ENCODE results near the gene FAM114A1. TPM values are rescaled to one million over a fixed set of nuclear protein-coding genes. Genes with fewer than 3 reads are reported as not detected.
A peak's percentile ranks its signal among the peaks of the same experiment; 100 is the strongest.

Gene FAM114A1
- total and polyA plus RNA-seq, 2 experiments from 2014 or later = 110 to 140 TPM

GRCh38 chr4:38871593-38871992 is 4.0 kb downstream of the FAM114A1 start:
- TF ChIP-seq EZH2phosphoT487 (IDR thresholded peaks at IDR 0.05; ENCODE audit: low read depth, severe bottlenecking, unreplicated experiment) = no peak
- no peak for TF ChIP-seq CTCF (IDR thresholded peaks at IDR 0.05; ENCODE audit: poor library complexity)
- TF ChIP-seq EZH2 (IDR thresholded peaks at IDR 0.05; ENCODE audit: borderline replicate concordance) = no peak
- DNase-seq (ENCODE audit: low spot score) = no peak
- H3K9me3 ChIP-seq (ENCODE audit: low read depth) = no peaks in the 10 kb centered on the region
- peaks cover 3% of the 10 kb centered on the region for H4K20me1 ChIP-seq (ENCODE audit: insufficient read depth, poor library complexity, severe bottlenecking)
- peaks cover 32% of the 10 kb centered on the region for H3K4me1 ChIP-seq (ENCODE audit: insufficient read depth)
- H3K9me2 ChIP-seq (replicated peaks; ENCODE audit: insufficient read depth) = no peaks in the 10 kb centered on the region
- no peak overlapping the region for H2AFZ ChIP-seq
- no peak overlapping the region for H3K4me2 ChIP-seq
- WGBS (ENCODE audit: low lambda C conversion rate, missing lambda C conversion rate) = 95% methylated on average over 1 of the region's 1 CpG
- H3K36me3 ChIP-seq (replicated peaks; ENCODE audit: insufficient read depth, low read depth) = no peaks in the 10 kb centered on the region
- no peak overlapping the region for H3K4me3 ChIP-seq
- no peaks in the 10 kb centered on the region for H3K27me3 ChIP-seq
- peaks cover 65% of the 10 kb centered on the region for H3K79me2 ChIP-seq
- peak overlapping the region; percentile 44 for H3K27ac ChIP-seq

GRCh38 chr4:38872620-38873019 is 5.0 kb downstream of the FAM114A1 start:
- TF ChIP-seq CTCF (IDR thresholded peaks at IDR 0.05; ENCODE audit: poor library complexity) (no peak), EZH2phosphoT487 (IDR thresholded peaks at IDR 0.05; ENCODE audit: low read depth, severe bottlenecking, unreplicated experiment) (no peak), EZH2 (IDR thresholded peaks at IDR 0.05; ENCODE audit: borderline replicate concordance) (no peak)
- Histone ChIP-seq H3K36me3 (replicated peaks; ENCODE audit: insufficient read depth, low read depth) (no peaks in the 10 kb centered on the region), H3K4me3 (no peak overlapping the region), H3K9me3 (ENCODE audit: low read depth) (no peaks in the 10 kb centered on the region), H3K9me2 (replicated peaks; ENCODE audit: insufficient read depth) (no peaks in the 10 kb centered on the region), H3K79me2 (peaks cover 65% of the 10 kb centered on the region), H3K4me2 (no peak overlapping the region), H2AFZ (no peak overlapping the region), H3K27me3 (no peaks in the 10 kb centered on the region), H4K20me1 (ENCODE audit: insufficient read depth, poor library complexity, severe bottlenecking) (peaks cover 3% of the 10 kb centered on the region), H3K4me1 (ENCODE audit: insufficient read depth) (peaks cover 32% of the 10 kb centered on the region), H3K27ac (peak overlapping the region; percentile 44)
- peak; percentile 61 for DNase-seq (ENCODE audit: low spot score)
- 45% methylated on average over 5 of the region's 5 CpGs for WGBS (ENCODE audit: low lambda C conversion rate, missing lambda C conversion rate)

DNA sequence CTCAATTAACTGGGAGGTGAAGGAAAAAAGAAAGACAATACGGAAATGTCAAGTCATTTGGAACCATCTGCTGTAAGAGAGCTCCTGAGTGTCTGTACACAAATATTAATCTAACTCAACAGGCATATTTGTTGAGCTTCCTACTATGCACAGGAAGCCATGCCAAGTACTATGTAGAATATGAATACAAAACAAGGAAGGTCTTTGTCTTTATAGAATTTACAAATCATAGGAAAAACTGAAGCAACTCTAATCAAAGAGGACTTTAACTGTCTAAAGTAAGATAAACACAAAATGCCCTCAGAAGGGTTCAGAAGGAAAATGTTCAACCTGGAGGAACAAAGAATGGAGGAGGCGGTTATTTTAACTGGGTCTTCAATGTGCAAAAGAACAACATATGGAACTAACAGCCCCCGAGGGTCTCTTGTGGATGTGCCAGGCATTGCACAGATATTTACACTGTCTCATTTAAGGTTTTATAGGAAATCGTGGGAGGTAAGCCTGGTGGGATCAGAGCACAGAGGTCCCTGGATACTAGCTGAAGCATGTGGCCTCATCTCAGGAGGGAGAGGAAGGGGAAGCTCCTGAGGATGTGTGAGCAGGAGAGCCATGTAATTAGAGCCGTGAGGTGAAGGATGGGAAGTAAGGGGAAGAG is 5.8 kb downstream of the FAM114A1 start:
- Histone ChIP-seq H3K9me2 (replicated peaks; ENCODE audit: insufficient read depth) (no peaks in the 10 kb centered on the region), H2AFZ (no peak overlapping the region), H3K4me1 (ENCODE audit: insufficient read depth) (peaks cover 32% of the 10 kb centered on the region), H3K4me2 (no peak overlapping the region), H3K4me3 (no peak overlapping the region), H4K20me1 (ENCODE audit: insufficient read depth, poor library complexity, severe bottlenecking) (peaks cover 3% of the 10 kb centered on the region), H3K36me3 (replicated peaks; ENCODE audit: insufficient read depth, low read depth) (no peaks in the 10 kb centered on the region), H3K27me3 (no peaks in the 10 kb centered on the region), H3K9me3 (ENCODE audit: low read depth) (no peaks in the 10 kb centered on the region), H3K27ac (peak overlapping the region; percentile 44), H3K79me2 (peaks cover 61% of the 10 kb centered on the region)
- TF ChIP-seq EZH2phosphoT487 (IDR thresholded peaks at IDR 0.05; ENCODE audit: low read depth, severe bottlenecking, unreplicated experiment) (no peak), CTCF (IDR thresholded peaks at IDR 0.05; ENCODE audit: poor library complexity) (no peak), EZH2 (IDR thresholded peaks at IDR 0.05; ENCODE audit: borderline replicate concordance) (no peak)
- 68% methylated on average over 5 of the region's 5 CpGs for WGBS (ENCODE audit: low lambda C conversion rate, missing lambda C conversion rate)
- no peak for DNase-seq (ENCODE audit: low spot score)
